IPS-15b (cell line): ENCODE results near the gene PCDHA12.
"Not testable (repeated sequence)": the region's sequence is repeated elsewhere in the genome, so short reads cannot be mapped to it uniquely, and the experiment has no call there.

Source experiments
- H3K27me3 ChIP-seq: one replicate; pipeline ENCODE4 v1.6.1; 2013; ENCODE audit warnings: low read length; ENCODE audit not compliant: control insufficient read depth, insufficient read depth
- H3K36me3 ChIP-seq: one replicate; pipeline ENCODE4 v1.6.1; 2013; ENCODE audit warnings: low read length; ENCODE audit not compliant: control insufficient read depth, insufficient read depth
- H3K4me1 ChIP-seq: one replicate; pipeline ENCODE4 v1.6.1; 2013; ENCODE audit warnings: mild to moderate bottlenecking, low read length; ENCODE audit not compliant: control insufficient read depth, insufficient read depth
- H3K4me3 ChIP-seq: one replicate; pipeline ENCODE4 v1.5.1; 2013; ENCODE audit warnings: low read depth, low read length
- H3K9ac ChIP-seq: one replicate; pipeline ENCODE4 v1.6.1; 2013; ENCODE audit warnings: low read depth, mild to moderate bottlenecking, low read length
- H3K9me3 ChIP-seq: one replicate; pipeline ENCODE4 v1.6.1; 2013; ENCODE audit warnings: mild to moderate bottlenecking, low read length; ENCODE audit not compliant: control insufficient read depth, insufficient read depth

PCDHA12 gene

GRCh38 chr5:140875085-140876065 lies at the start of gene PCDHA12:
PCDHA12 (plus strand) TSS chr5:140875308; CDS start chr5:140875473, 165 bp downstream.
- Histone ChIP-seq H3K4me3 (peak within 1 kb of the TSS; percentile 60), H3K9ac (peak within 1 kb of the TSS; percentile 38), H3K9me3 (no peaks in the 10 kb centered on the region), H3K4me1 (peaks cover 3% of the 10 kb centered on the region), H3K36me3 (no peaks in the 10 kb centered on the region), H3K27me3 (no peaks in the 10 kb centered on the region)

- Histone ChIP-seq H3K4me3 (no peak within 1 kb of the TSS), H3K9ac (no peak within 1 kb of the TSS), H3K27me3 (no peaks in the 10 kb centered on the region), H3K36me3 (peaks cover 4% of the 10 kb centered on the region), H3K9me3 (no peaks in the 10 kb centered on the region), H3K4me1 (no peaks in the 10 kb centered on the region)
Observed at GRCh38 chr5:140827704-140828361, 47.3 kb upstream of the PCDHA12 start, which contains the start of gene PCDHA6. PCDHA6 (plus strand) TSS chr5:140827960; CDS start chr5:140828092, 132 bp downstream.

- Histone ChIP-seq H3K27me3 (no peaks in the 10 kb centered on the region), H3K36me3 (peaks cover 4% of the 10 kb centered on the region), H3K9me3 (no peaks in the 10 kb centered on the region), H3K4me1 (no peaks in the 10 kb centered on the region), H3K9ac (no peak overlapping the region), H3K4me3 (no peak overlapping the region)
Observed at GRCh38 chr5:140828362-140828737, 46.8 kb upstream of the PCDHA12 start.

DNA sequence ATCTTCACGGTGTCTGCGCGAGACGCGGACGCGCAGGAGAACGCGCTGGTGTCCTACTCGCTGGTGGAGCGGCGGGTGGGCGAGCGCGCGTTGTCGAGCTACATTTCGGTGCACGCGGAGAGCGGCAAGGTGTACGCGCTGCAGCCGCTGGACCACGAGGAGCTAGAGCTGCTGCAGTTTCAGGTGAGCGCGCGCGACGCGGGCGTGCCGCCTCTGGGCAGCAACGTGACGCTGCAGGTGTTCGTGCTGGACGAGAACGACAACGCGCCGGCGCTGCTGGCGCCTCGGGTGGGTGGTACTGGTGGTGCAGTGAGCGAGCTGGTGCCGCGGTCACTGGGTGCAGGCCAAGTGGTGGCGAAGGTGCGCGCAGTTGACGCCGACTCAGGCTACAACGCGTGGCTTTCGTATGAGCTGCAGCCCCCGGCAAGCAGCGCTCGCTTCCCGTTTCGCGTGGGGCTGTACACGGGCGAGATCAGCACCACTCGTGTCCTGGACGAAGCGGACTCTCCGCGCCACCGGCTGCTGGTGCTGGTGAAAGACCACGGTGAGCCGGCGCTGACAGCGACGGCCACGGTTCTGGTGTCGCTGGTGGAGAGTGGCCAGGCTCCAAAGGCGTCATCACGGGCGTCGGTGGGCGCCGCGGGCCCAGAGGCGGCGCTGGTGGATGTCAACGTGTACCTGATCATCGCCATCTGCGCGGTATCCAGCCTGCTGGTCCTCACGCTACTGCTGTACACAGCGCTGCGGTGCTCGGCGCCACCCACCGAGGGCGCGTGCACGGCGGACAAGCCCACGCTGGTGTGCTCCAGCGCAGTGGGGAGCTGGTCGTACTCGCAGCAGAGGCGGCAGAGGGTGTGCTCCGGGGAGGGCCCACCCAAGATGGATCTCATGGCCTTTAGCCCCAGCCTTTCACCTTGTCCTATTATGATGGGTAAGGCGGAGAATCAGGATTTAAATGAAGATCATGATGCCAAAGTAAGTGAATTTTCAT lies 45.3 kb upstream of the PCDHA12 start:
- H3K27me3 ChIP-seq, H3K9me3 ChIP-seq, H3K4me1 ChIP-seq, H3K4me3 ChIP-seq, H3K36me3 ChIP-seq, H3K9ac ChIP-seq: not testable (repeated sequence)

- Histone ChIP-seq H3K4me3 (peak within 1 kb of the TSS; percentile 32), H3K27me3 (no peaks in the 10 kb centered on the region), H3K36me3 (peaks cover 4% of the 10 kb centered on the region), H3K9me3 (no peaks in the 10 kb centered on the region), H3K4me1 (no peaks in the 10 kb centered on the region), H3K9ac (no peak within 1 kb of the TSS)
Observed at GRCh38 chr5:140833993-140834392, 41.1 kb upstream of the PCDHA12 start, which contains the start of gene PCDHA7. PCDHA7 (plus strand) TSS chr5:140834269; CDS start chr5:140834384, 115 bp downstream.

DNA sequence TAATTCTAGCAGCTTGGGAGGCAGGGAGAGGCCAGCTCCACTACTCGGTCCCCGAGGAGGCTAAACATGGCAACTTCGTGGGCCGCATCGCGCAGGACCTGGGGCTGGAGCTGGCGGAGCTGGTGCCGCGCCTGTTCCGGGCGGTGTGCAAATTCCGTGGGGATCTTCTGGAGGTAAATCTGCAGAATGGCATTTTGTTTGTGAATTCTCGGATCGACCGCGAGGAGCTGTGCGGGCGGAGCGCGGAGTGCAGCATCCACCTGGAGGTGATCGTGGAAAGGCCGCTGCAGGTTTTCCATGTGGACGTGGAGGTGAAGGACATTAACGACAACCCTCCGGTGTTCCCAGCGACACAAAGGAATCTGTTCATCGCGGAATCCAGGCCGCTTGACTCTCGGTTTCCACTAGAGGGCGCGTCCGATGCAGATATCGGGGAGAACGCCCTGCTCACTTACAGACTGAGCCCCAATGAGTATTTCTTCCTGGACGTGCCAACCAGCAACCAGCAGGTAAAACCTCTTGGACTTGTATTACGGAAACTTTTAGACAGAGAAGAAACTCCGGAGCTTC lies 40.6 kb upstream of the PCDHA12 start:
- H3K4me1 ChIP-seq, H3K9me3 ChIP-seq, H3K27me3 ChIP-seq, H3K36me3 ChIP-seq, H3K9ac ChIP-seq: not testable (repeated sequence)
- H3K4me3 ChIP-seq, result peak overlapping the region; percentile 32

DNA sequence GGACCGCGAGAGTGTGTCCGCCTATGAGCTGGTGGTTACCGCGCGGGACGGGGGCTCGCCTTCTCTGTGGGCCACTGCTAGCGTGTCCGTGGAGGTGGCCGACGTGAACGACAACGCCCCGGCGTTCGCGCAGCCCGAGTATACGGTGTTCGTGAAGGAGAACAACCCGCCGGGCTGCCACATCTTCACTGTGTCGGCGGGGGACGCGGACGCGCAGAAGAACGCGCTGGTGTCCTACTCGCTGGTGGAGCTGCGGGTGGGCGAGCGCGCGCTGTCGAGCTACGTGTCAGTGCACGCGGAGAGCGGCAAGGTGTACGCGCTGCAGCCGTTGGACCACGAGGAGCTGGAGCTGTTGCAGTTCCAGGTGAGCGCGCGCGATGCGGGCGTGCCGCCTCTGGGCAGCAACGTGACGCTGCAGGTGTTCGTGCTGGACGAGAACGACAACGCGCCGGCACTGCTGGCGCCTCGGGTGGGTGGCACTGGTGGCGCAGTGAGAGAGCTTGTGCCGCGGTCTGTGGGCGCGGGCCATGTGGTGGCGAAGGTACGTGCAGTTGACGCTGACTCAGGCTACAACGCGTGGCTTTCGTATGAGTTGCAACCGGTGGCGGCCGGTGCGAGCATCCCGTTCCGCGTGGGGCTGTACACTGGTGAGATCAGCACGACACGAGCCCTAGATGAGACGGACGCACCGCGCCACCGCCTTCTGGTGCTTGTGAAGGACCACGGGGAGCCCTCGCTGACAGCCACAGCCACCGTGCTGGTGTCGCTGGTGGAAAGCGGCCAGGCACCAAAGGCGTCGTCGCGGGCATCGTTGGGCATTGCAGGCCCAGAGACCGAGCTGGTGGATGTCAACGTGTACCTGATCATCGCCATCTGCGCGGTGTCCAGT lies 39.2 kb upstream of the PCDHA12 start:
- no peaks in the 10 kb centered on the region for H3K36me3 ChIP-seq
- H3K4me1 ChIP-seq, result no peaks in the 10 kb centered on the region
- H3K4me3 ChIP-seq, result no peak overlapping the region
- no peaks in the 10 kb centered on the region for H3K9me3 ChIP-seq
- no peaks in the 10 kb centered on the region for H3K27me3 ChIP-seq
- no peak overlapping the region for H3K9ac ChIP-seq

- no peaks in the 10 kb centered on the region for H3K4me1 ChIP-seq
Observed at GRCh38 chr5:140840978-140841962, 33.8 kb upstream of the PCDHA12 start, which contains the start of gene PCDHA8. PCDHA8 (plus strand) TSS chr5:140841187; CDS start chr5:140841322, 135 bp downstream.

GRCh38 chr5:140842798-140843733 lies 32.0 kb upstream of the PCDHA12 start:
- H3K27me3 ChIP-seq, result no peaks in the 10 kb centered on the region
- no peak overlapping the region for H3K4me3 ChIP-seq
- H3K36me3 ChIP-seq, result no peaks in the 10 kb centered on the region
- no peaks in the 10 kb centered on the region for H3K4me1 ChIP-seq
- no peak overlapping the region for H3K9ac ChIP-seq
- H3K9me3 ChIP-seq, result no peaks in the 10 kb centered on the region

More at GRCh38 chr5:140840978-140841962, 33.8 kb upstream of the PCDHA12 start, which contains the start of gene PCDHA8:
- Histone ChIP-seq H3K9ac (no peak within 1 kb of the TSS), H3K27me3 (no peaks in the 10 kb centered on the region), H3K9me3 (no peaks in the 10 kb centered on the region), H3K36me3 (no peaks in the 10 kb centered on the region), H3K4me3 (peak within 1 kb of the TSS; percentile 28)
